OCI-LY1 (cell line): ENCODE measurements around the gene PCSK6.

Experiments used
- H2AFZ ChIP-seq: fragments of 200-600 bp; sonication (generic), shearing (Covaris generic); 2 replicates; pipeline ENCODE4 v1.6.0; 2014; ENCODE audit warnings: antibody characterized with exemption, mild to moderate bottlenecking, low read length
- H3F3A ChIP-seq: fragments of 200-600 bp; sonication (generic), shearing (Covaris generic); 2 replicates; pipeline ENCODE4 v1.6.0; 2014; ENCODE audit warnings: mild to moderate bottlenecking, antibody characterized with exemption, low read length, moderate library complexity; ENCODE audit not compliant: insufficient read depth
- H3K27ac ChIP-seq: fragments of 200-600 bp; sonication (generic); 2 replicates; pipeline ENCODE4 v1.5.1; 2014; ENCODE audit warnings: low read length, mixed run types, mild to moderate bottlenecking, low read depth; ENCODE audit not compliant: poor library complexity, severe bottlenecking
- H3K27me3 ChIP-seq: fragments of 200-600 bp; sonication (generic); 2 replicates; pipeline ENCODE4 v1.6.0; 2014; ENCODE audit warnings: antibody characterized with exemption, mild to moderate bottlenecking, low read length, moderate library complexity; ENCODE audit not compliant: insufficient read depth
- H3K36me3 ChIP-seq: fragments of 200-600 bp; sonication (generic); 2 replicates; pipeline ENCODE4 v1.6.1; 2014; ENCODE audit warnings: mild to moderate bottlenecking, antibody characterized with exemption, low read length, moderate library complexity, mixed read lengths; ENCODE audit not compliant: insufficient read depth
- H3K4me1 ChIP-seq: fragments of 200-600 bp; sonication (generic); 2 replicates; pipeline ENCODE4 v1.5.1; 2014; ENCODE audit warnings: mild to moderate bottlenecking, low read length, moderate library complexity; ENCODE audit not compliant: insufficient read depth, severe bottlenecking
- H3K4me2 ChIP-seq: fragments of 200-600 bp; sonication (generic), shearing (Covaris generic); 2 replicates; pipeline ENCODE4 v1.6.1; 2014; ENCODE audit warnings: low read length
- H3K4me3 ChIP-seq: fragments of 200-600 bp; sonication (generic); 2 replicates; pipeline ENCODE4 v1.5.1; 2014; ENCODE audit warnings: low read length, low read depth, mild to moderate bottlenecking, mixed read lengths; ENCODE audit not compliant: poor library complexity, severe bottlenecking
- H3K79me2 ChIP-seq: fragments of 200-600 bp; shearing (Covaris generic); 2 replicates; pipeline ENCODE4 v1.6.1; 2016; ENCODE audit warnings: mixed run types, low read length, mixed read lengths; ENCODE audit not compliant: insufficient read depth
- H3K9ac ChIP-seq: fragments of 200-600 bp; sonication (generic), shearing (Covaris generic); 2 replicates; pipeline ENCODE4 v1.6.1; 2014; ENCODE audit warnings: mild to moderate bottlenecking, low read length, mixed read lengths
- H3K9me2 ChIP-seq: fragments of 200-600 bp; sonication (generic), shearing (Covaris generic); 2 replicates; pipeline ENCODE4 v1.6.1; 2014; ENCODE audit warnings: low read depth, mild to moderate bottlenecking, low read length, mixed read lengths
- H3K9me3 ChIP-seq: fragments of 200-600 bp; shearing (Covaris generic); 2 replicates; pipeline ENCODE4 v1.6.1; 2014; ENCODE audit warnings: low read length, mixed read lengths
- H4K20me1 ChIP-seq: fragments of 200-600 bp; sonication (generic), shearing (Covaris generic); 2 replicates; pipeline ENCODE4 v1.6.0; 2016; ENCODE audit warnings: mild to moderate bottlenecking, low read length; ENCODE audit not compliant: insufficient read depth
- CTCF ChIP-seq: fragments of 200-600 bp; sonication (generic), shearing (Covaris generic); IDR thresholded peaks from 2 replicates; pipeline ENCODE4 v1.5.1; 2017; ENCODE audit warnings: mild to moderate bottlenecking, antibody characterized with exemption, low read length, moderate library complexity, mixed read lengths
- EZH2 ChIP-seq: fragments of 200-600 bp; sonication (generic), shearing (Covaris generic); IDR thresholded peaks from 2 replicates; pipeline ENCODE4 v1.8.0; 2017; ENCODE audit warnings: borderline replicate concordance, mixed run types, mild to moderate bottlenecking, antibody characterized with exemption, low read length, moderate library complexity, mixed read lengths

Gene PCSK6

GRCh38 chr15:101372149-101372577 lies 117.3 kb downstream of the PCSK6 start:
- Histone ChIP-seq H3K9ac (no peak overlapping the region), H3K4me2 (no peak overlapping the region), H3K36me3 (no peaks in the 10 kb centered on the region), H3K9me3 (no peaks in the 10 kb centered on the region), H3K4me3 (no peak overlapping the region), H3F3A (no peaks in the 10 kb centered on the region), H3K27me3 (no peaks in the 10 kb centered on the region), H3K9me2 (no peaks in the 10 kb centered on the region), H2AFZ (no peak overlapping the region), H3K27ac (no peak overlapping the region), H3K4me1 (no peaks in the 10 kb centered on the region), H3K79me2 (no peaks in the 10 kb centered on the region), H4K20me1 (no peaks in the 10 kb centered on the region)
- no peak for TF ChIP-seq CTCF
- no peak for TF ChIP-seq EZH2

DNA sequence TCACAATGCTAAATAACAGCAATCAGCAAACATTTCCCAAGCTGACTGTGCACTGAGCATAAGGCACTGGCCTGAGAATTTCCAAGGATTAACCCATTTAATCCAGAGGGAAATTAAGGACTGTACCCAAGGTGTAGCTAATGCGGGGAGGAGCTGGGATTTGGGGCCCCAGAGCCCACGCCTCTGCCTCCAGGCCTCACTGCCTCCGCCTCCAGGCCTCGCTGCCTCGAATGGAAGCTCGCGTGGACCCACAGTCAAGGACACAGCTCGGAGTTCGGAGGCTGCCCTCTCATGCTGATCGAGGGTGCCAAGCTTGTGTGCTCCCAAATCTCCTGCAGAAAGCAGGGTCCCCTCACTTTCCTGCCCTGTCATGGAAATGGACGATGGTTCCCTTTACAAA lies 118.0 kb downstream of the PCSK6 start:
- Histone ChIP-seq H3K4me3 (no peak overlapping the region), H3K9me2 (no peaks in the 10 kb centered on the region), H3K9me3 (no peaks in the 10 kb centered on the region), H3K9ac (no peak overlapping the region), H2AFZ (no peak overlapping the region), H3K27me3 (no peaks in the 10 kb centered on the region), H3K27ac (no peak overlapping the region), H3K36me3 (no peaks in the 10 kb centered on the region), H3K79me2 (no peaks in the 10 kb centered on the region), H3K4me2 (no peak overlapping the region), H3F3A (no peaks in the 10 kb centered on the region), H4K20me1 (no peaks in the 10 kb centered on the region), H3K4me1 (no peaks in the 10 kb centered on the region)
- TF ChIP-seq CTCF = no peak
- no peak for TF ChIP-seq EZH2

DNA sequence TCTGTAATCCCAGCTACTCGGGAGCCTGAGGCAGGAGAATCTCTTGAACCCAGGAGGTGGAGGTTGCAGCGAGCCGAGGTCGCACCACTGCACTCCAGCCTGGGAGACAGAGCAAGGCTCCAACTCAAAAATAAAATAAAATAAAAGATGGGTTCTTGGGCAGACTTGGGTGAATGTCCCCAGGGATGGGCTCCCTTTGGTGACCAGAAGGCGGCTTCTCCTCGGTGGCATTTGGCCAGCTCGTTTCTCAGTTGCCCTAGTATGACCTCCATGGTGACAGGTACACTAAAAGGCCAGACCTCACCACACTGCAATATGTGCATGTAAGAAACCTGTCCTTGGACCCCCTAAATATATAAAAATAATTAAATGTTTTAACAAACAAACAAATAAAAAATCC lies 118.4 kb downstream of the PCSK6 start:
- Histone ChIP-seq H3K79me2 (no peaks in the 10 kb centered on the region), H3K9me2 (no peaks in the 10 kb centered on the region), H3K9me3 (no peaks in the 10 kb centered on the region), H3K36me3 (no peaks in the 10 kb centered on the region), H3K4me3 (no peak overlapping the region), H3F3A (no peaks in the 10 kb centered on the region), H3K4me1 (no peaks in the 10 kb centered on the region), H3K27ac (no peak overlapping the region), H3K27me3 (no peaks in the 10 kb centered on the region), H3K9ac (no peak overlapping the region), H2AFZ (no peak overlapping the region), H3K4me2 (no peak overlapping the region), H4K20me1 (no peaks in the 10 kb centered on the region)
- TF ChIP-seq CTCF (no peak), EZH2 (no peak)
